ENCODE measurements around the gene DNAJC4. TPM values are rescaled to one million over a fixed set of nuclear protein-coding genes. Genes with fewer than 3 reads are reported as not detected.
A peak's percentile ranks its signal among the peaks of the same experiment; 100 is the strongest.

DNAJC4 gene
- total RNA-seq, 1 experiment from 2014 or later, result 11.9 TPM

DNA sequence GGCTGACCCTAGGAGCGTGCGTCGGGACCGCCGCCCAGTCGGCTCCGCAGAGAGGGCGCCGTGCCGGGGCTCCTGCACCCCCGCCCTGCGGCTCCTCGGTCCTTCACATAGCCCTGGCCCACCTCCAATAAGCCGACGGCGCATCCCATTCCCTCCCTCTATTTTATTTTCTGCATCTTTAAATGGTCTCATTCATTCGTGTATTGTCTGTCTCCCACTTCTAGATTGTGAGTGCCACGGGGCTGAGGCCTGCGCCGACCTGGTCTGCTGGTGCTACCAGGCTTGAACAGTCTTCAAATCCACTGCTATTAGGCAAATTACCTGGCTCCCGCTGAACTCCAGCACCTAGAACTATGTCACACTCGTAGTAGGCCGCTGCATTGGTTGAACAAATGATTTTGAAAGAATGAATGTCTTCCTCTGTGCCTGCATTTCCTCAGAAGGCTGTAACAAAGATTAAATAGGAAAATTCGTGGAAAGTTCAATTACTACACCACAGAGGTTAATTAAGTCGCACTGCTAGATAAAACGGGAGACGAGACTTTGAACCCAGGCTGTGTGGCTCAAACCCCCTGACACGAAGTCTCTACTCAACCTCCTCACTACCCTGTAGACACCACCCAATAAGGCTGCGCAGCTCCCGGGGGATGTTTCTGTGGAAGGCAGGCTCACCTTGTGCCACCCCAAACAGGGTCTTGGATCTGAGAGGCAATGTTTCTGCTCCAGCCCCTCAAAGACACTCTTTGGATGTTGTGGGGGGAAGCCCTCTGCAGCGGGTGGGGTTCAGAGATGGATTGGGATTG, 17.6 kb downstream of the DNAJC4 start:
- Histone ChIP-seq H3K27me3 (replicated peaks) (no peaks in the 10 kb centered on the region), H3K36me3 (peaks cover 40% of the 10 kb centered on the region), H3K27ac (no peak overlapping the region), H3K9me3 (replicated peaks) (peaks cover 3% of the 10 kb centered on the region; the same call in 1 of the 2 replicates), H3K4me1 (replicated peaks) (peaks cover 55% of the 10 kb centered on the region), H3K4me3 (peak overlapping the region; percentile 79)
- DNase-seq (ENCODE audit: low read depth in 1 of 2, low spot score in 2 of 2), result no peak

DNA sequence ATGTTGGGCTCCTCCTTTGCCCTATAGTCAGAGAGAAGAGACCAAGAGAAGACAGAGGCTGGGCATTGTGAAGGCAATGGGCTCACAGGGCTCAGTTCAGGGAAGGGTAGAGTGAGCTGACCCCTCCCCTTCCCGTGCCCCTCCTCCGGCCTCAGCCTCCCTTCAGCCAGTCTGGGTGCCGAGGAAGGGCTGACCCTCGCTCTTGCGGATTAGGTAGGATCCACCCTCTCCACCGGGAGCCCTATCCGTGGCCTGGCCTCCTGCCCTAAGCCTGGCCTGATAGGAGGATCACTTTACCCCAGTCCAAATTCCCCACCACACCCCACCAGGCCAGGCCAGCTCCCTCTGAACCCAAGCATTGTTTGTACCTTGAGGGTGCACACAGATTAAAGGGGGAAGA, 18.2 kb downstream of the DNAJC4 start:
- no peak overlapping the region for H3K4me3 ChIP-seq
- H3K27ac ChIP-seq, result no peak overlapping the region
- H3K9me3 ChIP-seq (replicated peaks), result peaks cover 3% of the 10 kb centered on the region; the same call in 1 of the 2 replicates
- no peak for DNase-seq (ENCODE audit: low read depth in 1 of 2, low spot score in 2 of 2)
- H3K36me3 ChIP-seq, result peaks cover 33% of the 10 kb centered on the region
- no peaks in the 10 kb centered on the region for H3K27me3 ChIP-seq (replicated peaks)
- peaks cover 52% of the 10 kb centered on the region for H3K4me1 ChIP-seq (replicated peaks)

DNA sequence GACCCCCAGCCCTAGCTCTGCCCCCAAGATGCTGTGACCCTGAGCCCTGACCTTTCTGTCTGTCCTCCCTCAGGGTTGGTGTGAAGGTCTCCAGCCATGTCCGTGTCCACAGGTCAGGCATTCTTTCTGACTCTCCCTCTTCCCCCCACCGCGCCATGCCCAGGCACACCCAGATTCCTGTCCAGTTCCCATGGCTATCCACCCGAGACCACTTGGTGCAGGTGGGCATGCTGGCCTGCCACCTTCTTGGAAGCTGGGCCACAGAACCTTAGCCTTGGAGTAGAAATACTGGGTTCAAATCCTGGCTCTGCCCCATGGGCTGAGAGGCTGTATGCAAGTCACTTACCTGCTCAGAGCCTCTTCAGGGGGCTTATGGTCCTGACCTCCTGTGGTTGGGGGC, 18.7 kb downstream of the DNAJC4 start:
- Histone ChIP-seq H3K36me3 (peaks cover 30% of the 10 kb centered on the region), H3K4me3 (no peak overlapping the region), H3K9me3 (replicated peaks) (peaks cover 3% of the 10 kb centered on the region; the same call in 1 of the 2 replicates), H3K27ac (no peak overlapping the region), H3K4me1 (replicated peaks) (peaks cover 53% of the 10 kb centered on the region), H3K27me3 (replicated peaks) (no peaks in the 10 kb centered on the region)
- no peak for DNase-seq (ENCODE audit: low read depth in 1 of 2, low spot score in 2 of 2)

DNA sequence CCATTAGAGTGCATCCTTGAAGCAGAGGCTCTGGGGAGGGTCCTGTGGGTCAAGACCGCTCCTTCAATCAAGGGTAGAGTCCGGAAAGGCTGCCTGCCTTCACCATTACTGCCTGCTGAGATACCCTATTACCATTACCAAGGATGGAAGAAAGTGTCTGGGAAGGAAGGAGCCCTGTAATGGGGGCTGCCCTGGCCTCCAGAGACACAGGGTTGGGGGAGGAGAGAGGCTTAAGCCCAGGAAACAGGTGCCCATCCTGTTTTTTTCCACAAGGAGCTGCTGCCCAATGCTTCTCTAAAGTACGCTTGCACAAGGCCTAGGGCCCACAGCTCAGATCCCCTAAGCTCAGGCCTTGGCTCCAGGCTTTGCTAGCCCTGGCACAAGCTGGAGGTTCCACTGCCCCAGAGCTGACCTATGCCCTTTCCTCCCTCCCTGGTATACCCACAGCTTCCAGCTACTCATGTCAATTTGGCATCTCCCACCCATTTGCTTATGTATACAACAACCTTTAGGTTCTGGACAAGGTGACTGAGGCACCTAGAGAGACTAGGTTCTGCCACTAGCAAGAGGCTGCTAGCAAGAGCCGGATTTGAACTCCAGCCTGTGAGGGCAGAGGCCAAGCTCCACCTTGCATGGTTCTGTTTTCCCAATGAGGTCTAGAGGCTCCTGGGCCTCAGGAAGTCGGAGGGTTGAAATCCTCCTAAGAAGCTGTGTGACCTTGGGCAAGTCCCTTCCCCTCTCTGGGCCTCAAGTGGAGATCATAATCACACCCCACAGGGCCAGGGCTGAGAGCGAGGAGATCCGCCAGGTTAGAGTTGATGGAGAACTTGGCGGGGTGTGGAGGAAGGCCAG, 19.4 kb downstream of the DNAJC4 start:
- H3K36me3 ChIP-seq, result peaks cover 31% of the 10 kb centered on the region
- H3K27me3 ChIP-seq (replicated peaks), result no peaks in the 10 kb centered on the region
- H3K4me3 ChIP-seq, result no peak overlapping the region
- H3K9me3 ChIP-seq (replicated peaks), result peaks cover 3% of the 10 kb centered on the region; the same call in 1 of the 2 replicates
- no peak for DNase-seq (ENCODE audit: low read depth in 1 of 2, low spot score in 2 of 2)
- no peak overlapping the region for H3K27ac ChIP-seq
- peaks cover 53% of the 10 kb centered on the region for H3K4me1 ChIP-seq (replicated peaks)

DNA sequence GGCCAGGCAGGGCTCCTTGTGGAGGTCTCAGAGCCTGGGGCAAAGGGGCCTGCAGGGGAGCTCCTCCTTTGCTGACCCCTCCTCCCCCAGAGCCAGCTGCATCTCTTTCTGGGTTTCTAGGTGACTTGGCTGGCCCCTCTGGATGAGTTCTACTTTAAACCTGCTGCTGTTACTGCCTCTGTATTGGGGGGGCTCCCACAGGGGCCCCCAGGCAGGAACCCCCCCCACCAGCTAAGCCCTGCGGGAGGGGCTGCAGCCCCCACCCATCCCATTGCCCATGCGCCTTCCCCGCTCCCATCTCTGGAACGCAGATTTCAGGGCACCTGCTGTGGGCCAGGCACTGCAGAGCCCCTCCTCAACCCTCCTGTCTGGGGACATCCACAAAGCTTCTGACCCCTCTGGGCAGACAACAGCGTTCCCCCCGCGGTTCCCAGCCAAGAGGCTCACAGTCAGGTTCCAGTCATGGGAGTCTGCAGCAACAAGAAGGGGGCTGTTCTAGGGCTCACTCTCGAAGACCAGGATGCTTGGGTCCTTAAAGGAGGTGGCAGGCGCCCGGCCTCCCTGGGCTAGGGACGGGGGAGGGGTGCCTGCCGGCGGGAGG, 20.2 kb downstream of the DNAJC4 start:
- Histone ChIP-seq H3K9me3 (replicated peaks) (peaks cover 3% of the 10 kb centered on the region; the same call in 1 of the 2 replicates), H3K36me3 (peaks cover 31% of the 10 kb centered on the region), H3K4me1 (replicated peaks) (peaks cover 46% of the 10 kb centered on the region), H3K27ac (no peak overlapping the region), H3K27me3 (replicated peaks) (no peaks in the 10 kb centered on the region), H3K4me3 (peak overlapping the region; percentile 95)
- no peak for DNase-seq (ENCODE audit: low read depth in 1 of 2, low spot score in 2 of 2)

DNA sequence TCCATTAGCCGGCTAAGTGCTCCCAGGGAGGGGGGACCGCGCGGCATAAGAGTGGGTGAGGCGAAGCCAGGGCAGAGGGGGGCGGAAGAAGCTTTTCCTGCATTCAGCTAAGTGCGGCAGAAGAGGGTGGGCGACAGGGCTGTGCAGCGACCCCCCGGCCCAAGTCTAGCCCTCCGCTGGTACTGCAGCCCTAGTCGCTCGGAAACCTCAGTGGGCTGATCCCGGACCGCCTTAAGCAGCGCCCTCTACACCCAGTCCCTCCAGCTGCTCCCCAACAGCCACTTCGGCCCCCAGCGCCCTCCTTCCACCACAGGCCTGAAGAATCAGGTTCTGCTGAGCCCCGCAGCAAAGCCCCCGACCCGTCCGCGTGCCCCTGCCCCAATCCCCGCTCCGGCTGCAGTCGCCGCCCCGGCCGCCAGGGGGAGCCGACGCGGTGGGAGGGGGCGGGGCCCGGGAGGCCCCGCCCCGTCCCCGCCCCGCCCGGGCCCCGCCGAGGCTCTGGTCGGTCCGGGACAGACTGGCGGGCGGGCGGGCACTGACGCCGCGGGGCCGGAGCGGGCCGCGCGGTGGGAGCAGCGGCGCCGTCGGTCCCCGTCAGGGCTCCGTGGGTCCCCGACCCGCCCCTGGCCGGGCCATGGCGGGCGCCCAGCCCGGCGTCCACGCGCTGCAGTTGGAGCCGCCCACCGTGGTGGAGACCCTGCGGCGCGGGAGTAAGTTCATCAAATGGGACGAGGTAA, 20.8 kb downstream of the DNAJC4 start, which contains the start of gene PLCB3:
Gene PLCB3, plus strand, starts transcription at position 515 of the 737 bp plus-strand sequence. Its CDS starts 120 bp downstream, at position 635.
- peak in 1 of 2 experiments; percentile 67 for DNase-seq (ENCODE audit: low read depth in 1 of 2, low spot score in 2 of 2)
- peak within 1 kb of the TSS; percentile 37 for H3K27ac ChIP-seq
- H3K9me3 ChIP-seq (replicated peaks), result peaks cover 3% of the 10 kb centered on the region; the same call in 1 of the 2 replicates

DNA sequence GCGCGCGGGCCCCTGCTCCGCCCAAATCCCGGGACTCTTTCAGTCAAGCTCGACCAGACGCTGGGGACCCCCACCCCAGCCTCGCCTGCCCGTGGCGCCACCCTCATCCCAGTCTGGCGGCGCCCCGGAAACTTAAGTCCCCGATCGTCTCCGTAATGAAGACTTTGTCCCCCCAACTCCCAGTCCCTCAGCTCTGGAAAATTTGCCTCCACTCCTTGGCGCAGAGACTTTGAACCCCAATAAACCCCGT, 21.3 kb downstream of the DNAJC4 start:
- H3K4me3 ChIP-seq, result peak overlapping the region; percentile 95
- H3K27ac ChIP-seq, result peak overlapping the region; percentile 37
- H3K36me3 ChIP-seq, result peaks cover 34% of the 10 kb centered on the region
- H3K27me3 ChIP-seq (replicated peaks), result no peaks in the 10 kb centered on the region
- peaks cover 3% of the 10 kb centered on the region; the same call in 1 of the 2 replicates for H3K9me3 ChIP-seq (replicated peaks)
- H3K4me1 ChIP-seq (replicated peaks), result peaks cover 38% of the 10 kb centered on the region
- DNase-seq (ENCODE audit: low read depth in 1 of 2, low spot score in 2 of 2), result peak in 1 of 2 experiments; percentile 43

More for the DNA sequence above, 20.8 kb downstream of the DNAJC4 start, which contains the start of gene PLCB3:
- H3K36me3 ChIP-seq, result peaks cover 31% of the 10 kb centered on the region
- no peaks in the 10 kb centered on the region for H3K27me3 ChIP-seq (replicated peaks)
- peaks cover 39% of the 10 kb centered on the region for H3K4me1 ChIP-seq (replicated peaks)
- peak within 1 kb of the TSS; percentile 95 for H3K4me3 ChIP-seq

DNA sequence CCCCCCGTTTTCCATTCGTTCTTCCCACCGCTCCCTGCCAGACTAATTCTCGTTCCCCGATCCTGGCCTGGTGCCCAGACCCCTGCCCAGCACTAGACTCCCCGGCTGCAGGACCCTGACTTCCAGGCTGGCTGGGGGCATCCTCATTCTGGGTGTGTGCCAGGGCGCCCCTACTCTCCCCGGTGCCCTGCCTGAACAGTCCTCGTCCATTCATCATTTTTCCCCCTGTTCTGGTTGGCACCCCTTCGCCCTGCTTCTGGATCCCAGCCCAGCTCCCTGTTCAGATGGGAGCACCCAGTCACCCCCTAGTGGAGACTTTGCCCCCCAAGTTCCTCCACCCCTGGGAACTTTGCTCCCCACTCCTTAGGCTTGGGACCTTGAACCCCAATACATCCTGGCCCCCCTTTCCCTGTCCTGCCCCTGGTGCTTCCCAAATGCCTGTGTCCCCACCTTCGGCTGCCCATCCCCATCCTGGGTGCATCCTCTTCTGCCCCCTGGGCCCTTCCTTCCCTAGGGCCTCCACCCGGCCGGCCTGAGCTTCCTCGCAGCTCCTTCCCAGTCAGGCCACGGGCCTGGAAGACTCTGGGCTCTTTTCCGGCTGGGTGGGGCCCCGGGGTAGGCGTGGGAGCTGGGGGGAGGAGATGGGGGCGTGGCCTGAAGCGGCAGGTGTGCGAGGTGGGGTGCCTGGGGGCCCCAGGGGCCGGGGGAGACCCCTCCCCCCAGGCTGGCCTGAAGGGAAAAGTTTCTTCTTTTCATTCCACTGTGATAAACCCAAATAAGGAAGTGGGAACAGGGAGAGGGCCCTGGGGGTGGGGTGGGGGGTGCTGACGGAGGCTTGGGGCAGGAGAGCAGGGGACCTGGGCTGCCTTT, 21.9 kb downstream of the DNAJC4 start:
- Histone ChIP-seq H3K9me3 (replicated peaks) (peaks cover 3% of the 10 kb centered on the region; the same call in 1 of the 2 replicates), H3K27me3 (replicated peaks) (no peaks in the 10 kb centered on the region), H3K27ac (peak overlapping the region; percentile 37), H3K4me1 (replicated peaks) (peaks cover 34% of the 10 kb centered on the region), H3K36me3 (peaks cover 38% of the 10 kb centered on the region), H3K4me3 (peak overlapping the region; percentile 95)
- peak; percentile 57 to 74 for DNase-seq (ENCODE audit: low read depth in 1 of 2, low spot score in 2 of 2)

DNA sequence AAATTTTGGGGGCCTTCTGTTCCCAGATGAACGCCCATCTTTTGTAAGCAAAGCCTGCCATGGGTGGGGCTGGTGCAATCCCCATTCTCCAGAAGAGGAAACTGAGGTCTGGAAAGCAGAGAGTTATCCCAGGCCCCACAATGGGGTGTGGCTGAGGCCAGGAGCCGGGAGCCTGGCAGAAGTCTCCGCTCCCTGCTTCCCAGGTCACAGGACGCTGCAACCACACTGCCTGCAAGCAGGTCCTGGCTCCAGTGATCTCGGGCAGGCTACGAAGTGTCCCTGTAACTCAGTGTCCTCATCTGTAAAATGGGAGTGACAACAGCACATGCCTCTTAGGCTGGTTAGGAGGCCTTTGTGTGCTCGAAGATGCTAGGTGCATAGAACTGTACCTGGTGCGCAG, 22.7 kb downstream of the DNAJC4 start:
- peaks cover 25% of the 10 kb centered on the region for H3K4me1 ChIP-seq (replicated peaks)

DNA sequence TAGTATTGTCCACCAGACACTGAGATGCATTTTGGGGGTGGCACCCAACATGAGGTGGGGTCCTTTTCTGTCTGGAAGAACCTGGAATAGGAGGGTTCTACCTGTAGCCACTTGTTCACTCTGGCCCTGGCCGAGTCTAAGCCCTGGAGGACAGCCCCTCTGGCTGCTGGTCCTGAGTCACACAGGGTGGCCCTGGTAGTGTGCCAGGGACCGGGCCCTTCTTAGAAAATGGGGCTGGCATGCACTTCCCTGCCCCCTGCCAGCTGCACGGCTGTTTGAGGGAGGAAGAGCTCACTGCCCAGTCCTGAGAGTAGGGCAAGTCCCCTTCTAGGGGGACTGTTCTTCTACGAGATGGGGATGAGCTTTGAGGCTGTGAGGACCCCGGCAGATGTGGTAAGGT, 23.1 kb downstream of the DNAJC4 start:
- H3K27me3 ChIP-seq (replicated peaks), result no peaks in the 10 kb centered on the region

More for the DNA sequence above, 22.7 kb downstream of the DNAJC4 start:
- no peak overlapping the region for H3K27ac ChIP-seq
- no peaks in the 10 kb centered on the region for H3K27me3 ChIP-seq (replicated peaks)
- no peak overlapping the region; the same call in 1 of the 2 replicates for H3K4me3 ChIP-seq
- H3K9me3 ChIP-seq (replicated peaks), result peaks cover 3% of the 10 kb centered on the region; the same call in 1 of the 2 replicates
- DNase-seq (ENCODE audit: low read depth in 1 of 2, low spot score in 2 of 2), result no peak
- peaks cover 46% of the 10 kb centered on the region for H3K36me3 ChIP-seq

DNA sequence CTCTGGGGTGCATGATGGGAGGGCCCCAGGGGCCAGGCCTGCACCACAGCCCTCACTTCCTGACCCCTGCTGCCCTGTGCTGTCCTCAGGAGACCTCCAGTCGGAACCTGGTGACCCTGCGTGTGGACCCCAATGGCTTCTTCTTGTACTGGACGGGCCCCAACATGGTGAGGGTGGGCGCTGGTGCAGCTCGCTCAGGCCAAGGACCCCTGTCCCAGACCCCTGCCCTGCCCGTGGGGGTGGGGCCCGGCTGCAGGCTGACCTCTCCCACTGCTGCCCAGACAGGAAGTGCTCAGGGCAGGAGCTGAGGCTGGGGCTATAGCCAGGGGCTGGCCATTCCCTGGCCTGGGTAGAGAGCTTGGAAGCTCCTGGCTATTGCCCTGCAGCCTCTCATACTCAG, 24.0 kb downstream of the DNAJC4 start:
- Histone ChIP-seq H3K27ac (no peak overlapping the region), H3K36me3 (peaks cover 59% of the 10 kb centered on the region), H3K9me3 (replicated peaks) (peaks cover 3% of the 10 kb centered on the region; the same call in 1 of the 2 replicates), H3K4me1 (replicated peaks) (peaks cover 25% of the 10 kb centered on the region), H3K27me3 (replicated peaks) (no peaks in the 10 kb centered on the region), H3K4me3 (no peak overlapping the region)
- DNase-seq (ENCODE audit: low read depth in 1 of 2, low spot score in 2 of 2), result no peak

More for the DNA sequence above, 23.1 kb downstream of the DNAJC4 start:
- Histone ChIP-seq H3K4me1 (replicated peaks) (peaks cover 25% of the 10 kb centered on the region), H3K4me3 (no peak overlapping the region), H3K36me3 (peaks cover 51% of the 10 kb centered on the region), H3K9me3 (replicated peaks) (peaks cover 3% of the 10 kb centered on the region; the same call in 1 of the 2 replicates), H3K27ac (no peak overlapping the region)
- no peak for DNase-seq (ENCODE audit: low read depth in 1 of 2, low spot score in 2 of 2)

Measured in SJSA1 (cell line).